Gastrocnemius medialis (tissue), 4 donors: ENCODE data around the gene REPS2.

Source experiments
- CTCF ChIP-seq, 5 experiments: fragments of 450-650 bp in 3 of 5; fragments of 200-600 bp in 2 of 5; sonication (generic) in 2 of 5; IDR thresholded peaks in 4 of 5; conservative IDR thresholded peaks in 1 of 5; 1 replicate in 4 of 5; 2 replicates in 1 of 5; pipeline ENCODE4 v1.5.1; 2016 to 2019; ENCODE audit warnings: antibody characterized with exemption in 5 of 5, mild to moderate bottlenecking in 3 of 5, moderate library complexity in 3 of 5
- POLR2A ChIP-seq, 2 donors: fragments of 450-650 bp; IDR thresholded peaks; one replicate each; pipeline ENCODE4 v1.6.1; 2017; ENCODE audit warnings: antibody characterized with exemption in 2 of 2, mild to moderate bottlenecking in 2 of 2, moderate library complexity in 2 of 2

- TF ChIP-seq CTCF (IDR thresholded peaks at IDR 0.05 in 4 of 5, conservative IDR thresholded peaks at IDR 0.05 in 1 of 5) (no peak), POLR2A (IDR thresholded peaks at IDR 0.05) (no peak)
These were observed 15.1 kb upstream of the REPS2 start for GRCh38 chrX:16931371-16931770.
